ENCODE measurements around the gene AHI1. TPM values are rescaled to one million over a fixed set of nuclear protein-coding genes. Genes with fewer than 3 reads are reported as not detected.

Gene AHI1
- polyA plus RNA-seq, 1 donor (not counting 4 experiments of a cell fraction or from before 2014, with no cell fraction given) = 7.0 TPM

DNA sequence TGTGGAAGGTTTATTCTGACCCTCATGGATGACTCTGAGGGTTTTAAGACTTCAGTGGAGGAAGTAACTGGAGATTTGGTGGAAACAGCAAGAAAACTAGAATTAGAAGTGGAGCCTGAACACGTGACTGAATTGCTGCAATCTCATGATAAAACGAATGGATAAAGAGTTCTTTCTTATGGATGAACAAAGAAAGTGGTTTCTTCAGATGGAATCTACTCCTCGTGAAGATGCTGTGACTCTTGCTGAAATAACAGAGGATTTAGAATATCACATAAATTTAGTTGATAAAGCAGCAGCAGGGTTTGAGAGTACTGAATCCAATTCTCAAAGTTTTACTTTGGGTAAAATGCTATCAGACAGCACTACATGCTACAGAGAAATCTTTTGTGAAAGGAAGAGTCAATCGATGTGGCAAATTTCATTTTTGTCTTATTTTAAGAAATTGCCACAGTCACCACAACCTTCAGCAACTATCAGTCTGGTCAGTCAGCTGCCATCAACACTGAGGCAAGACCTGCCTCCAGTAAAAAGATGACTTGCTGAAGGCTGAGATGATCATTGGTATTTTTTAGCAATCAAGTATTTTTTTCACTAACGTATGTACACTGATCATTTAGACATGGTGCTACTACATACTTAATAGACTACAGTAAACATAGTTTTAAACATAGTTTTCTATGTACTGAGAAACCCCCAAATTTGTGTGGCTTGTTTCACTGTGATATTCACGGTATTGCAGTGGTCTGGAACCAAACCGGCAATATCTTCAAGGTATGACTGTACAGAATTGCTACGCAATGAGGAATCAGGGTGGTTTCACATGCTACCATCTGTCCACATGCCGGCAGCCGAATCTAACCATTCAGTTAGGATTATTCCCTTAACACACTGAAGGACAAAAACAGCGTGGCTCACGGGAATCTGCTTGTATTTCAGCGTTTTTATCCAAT lies 167.4 kb downstream of the AHI1 start:
- DNase-seq (ENCODE audit: low read depth, low spot score) (no peak), FAIRE-seq (no peak)
- dilution Hi-C loops (cut with MboI; ENCODE audit: extremely low pct_ligation_motif_present, low sequenced_read_pairs) = no loop called here

DNA sequence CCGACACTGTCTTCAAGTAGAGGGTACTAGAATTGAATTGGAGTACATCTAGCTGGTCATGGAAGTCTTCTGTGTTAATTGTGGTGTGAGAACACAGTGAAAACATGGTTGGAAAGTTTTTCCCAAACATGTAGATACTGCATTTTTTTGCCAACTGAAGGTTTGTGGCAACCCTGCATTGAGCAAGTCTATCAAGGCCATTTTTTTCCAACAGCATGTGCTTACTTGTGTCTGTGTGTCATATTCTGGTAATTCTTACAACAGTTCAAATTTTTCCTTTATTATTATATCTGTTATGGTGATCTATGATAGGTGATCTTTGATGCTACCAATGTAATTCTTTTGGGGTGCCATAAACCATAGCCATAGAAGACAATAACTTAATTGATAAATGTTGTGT lies 169.4 kb downstream of the AHI1 start:
- Histone ChIP-seq H3K27ac (ENCODE audit: control insufficient read depth, insufficient read depth, low read length) (no peak overlapping the region), H3K4me2 (ENCODE audit: control insufficient read depth, extremely low read depth, insufficient read depth, low read depth, low read length) (no peak overlapping the region), H3K4me1 (ENCODE audit: control insufficient read depth, extremely low read depth, insufficient read depth, low read length) (no peaks in the 10 kb centered on the region), H3K27me3 (ENCODE audit: control insufficient read depth, extremely low read depth, insufficient read depth, low read length) (no peaks in the 10 kb centered on the region), H3K9me1 (ENCODE audit: control insufficient read depth, extremely low read depth, insufficient read depth, low read length) (no peaks in the 10 kb centered on the region), H3K4me3 (ENCODE audit: control insufficient read depth in 2 of 3, extremely low read depth in 1 of 3, insufficient read depth in 2 of 3, low read depth in 1 of 3, low read length in 3 of 3) (no peak overlapping the region), H3K9ac (ENCODE audit: control insufficient read depth, extremely low read depth, insufficient read depth, low read length) (no peak overlapping the region), H2AFZ (ENCODE audit: control insufficient read depth, low read length) (no peak overlapping the region), H3K9me3 (ENCODE audit: control insufficient read depth, low read depth, low read length) (no peaks in the 10 kb centered on the region), H3K36me3 (ENCODE audit: control insufficient read depth in 2 of 2, extremely low read depth in 1 of 2, insufficient read depth in 2 of 2, low read length in 2 of 2) (no peaks in the 10 kb centered on the region), H4K20me1 (ENCODE audit: control insufficient read depth, extremely low read depth, insufficient read depth, low read length) (no peaks in the 10 kb centered on the region), H3K79me2 (ENCODE audit: control insufficient read depth, insufficient read depth, low read length) (no peaks in the 10 kb centered on the region)
- dilution Hi-C loops (cut with MboI; ENCODE audit: extremely low pct_ligation_motif_present, low sequenced_read_pairs) = no loop called here
- TF ChIP-seq, protein P1, sequence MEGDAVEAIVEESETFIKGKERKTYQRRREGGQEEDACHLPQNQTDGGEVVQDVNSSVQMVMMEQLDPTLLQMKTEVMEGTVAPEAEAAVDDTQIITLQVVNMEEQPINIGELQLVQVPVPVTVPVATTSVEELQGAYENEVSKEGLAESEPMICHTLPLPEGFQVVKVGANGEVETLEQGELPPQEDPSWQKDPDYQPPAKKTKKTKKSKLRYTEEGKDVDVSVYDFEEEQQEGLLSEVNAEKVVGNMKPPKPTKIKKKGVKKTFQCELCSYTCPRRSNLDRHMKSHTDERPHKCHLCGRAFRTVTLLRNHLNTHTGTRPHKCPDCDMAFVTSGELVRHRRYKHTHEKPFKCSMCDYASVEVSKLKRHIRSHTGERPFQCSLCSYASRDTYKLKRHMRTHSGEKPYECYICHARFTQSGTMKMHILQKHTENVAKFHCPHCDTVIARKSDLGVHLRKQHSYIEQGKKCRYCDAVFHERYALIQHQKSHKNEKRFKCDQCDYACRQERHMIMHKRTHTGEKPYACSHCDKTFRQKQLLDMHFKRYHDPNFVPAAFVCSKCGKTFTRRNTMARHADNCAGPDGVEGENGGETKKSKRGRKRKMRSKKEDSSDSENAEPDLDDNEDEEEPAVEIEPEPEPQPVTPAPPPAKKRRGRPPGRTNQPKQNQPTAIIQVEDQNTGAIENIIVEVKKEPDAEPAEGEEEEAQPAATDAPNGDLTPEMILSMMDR (optimal IDR thresholded peaks at IDR 0.05 in 1 of 3, IDR thresholded peaks at IDR 0.05 in 1 of 3, conservative IDR thresholded peaks at IDR 0.05 in 1 of 3; ENCODE audit: extremely low read depth in 1 of 3, insufficient read depth in 2 of 3, low read length in 3 of 3) = no peak
- no peak for TF ChIP-seq EZH2 (IDR thresholded peaks at IDR 0.05; ENCODE audit: low read length)
- no peak for FAIRE-seq
- no peak for DNase-seq (ENCODE audit: low read depth, low spot score)

More for the DNA sequence above, 167.4 kb downstream of the AHI1 start:
- TF ChIP-seq EZH2 (IDR thresholded peaks at IDR 0.05; ENCODE audit: low read length) = no peak
- TF ChIP-seq, protein P1 (optimal IDR thresholded peaks at IDR 0.05 in 1 of 3, IDR thresholded peaks at IDR 0.05 in 1 of 3, conservative IDR thresholded peaks at IDR 0.05 in 1 of 3; ENCODE audit: extremely low read depth in 1 of 3, insufficient read depth in 2 of 3, low read length in 3 of 3) = no peak
- H3K9me3 ChIP-seq (ENCODE audit: control insufficient read depth, low read depth, low read length) = no peaks in the 10 kb centered on the region
- no peaks in the 10 kb centered on the region for H4K20me1 ChIP-seq (ENCODE audit: control insufficient read depth, extremely low read depth, insufficient read depth, low read length)
- no peaks in the 10 kb centered on the region for H3K36me3 ChIP-seq (ENCODE audit: control insufficient read depth in 2 of 2, extremely low read depth in 1 of 2, insufficient read depth in 2 of 2, low read length in 2 of 2)
- H3K4me2 ChIP-seq (ENCODE audit: control insufficient read depth, extremely low read depth, insufficient read depth, low read depth, low read length) = no peak overlapping the region
- H3K4me1 ChIP-seq (ENCODE audit: control insufficient read depth, extremely low read depth, insufficient read depth, low read length) = no peaks in the 10 kb centered on the region
- no peak overlapping the region for H3K4me3 ChIP-seq (ENCODE audit: control insufficient read depth in 2 of 3, extremely low read depth in 1 of 3, insufficient read depth in 2 of 3, low read depth in 1 of 3, low read length in 3 of 3)
- no peak overlapping the region for H2AFZ ChIP-seq (ENCODE audit: control insufficient read depth, low read length)
- H3K27me3 ChIP-seq (ENCODE audit: control insufficient read depth, extremely low read depth, insufficient read depth, low read length) = no peaks in the 10 kb centered on the region
- no peak overlapping the region for H3K9ac ChIP-seq (ENCODE audit: control insufficient read depth, extremely low read depth, insufficient read depth, low read length)
- no peaks in the 10 kb centered on the region for H3K79me2 ChIP-seq (ENCODE audit: control insufficient read depth, insufficient read depth, low read length)
- no peak overlapping the region for H3K27ac ChIP-seq (ENCODE audit: control insufficient read depth, insufficient read depth, low read length)
- H3K9me1 ChIP-seq (ENCODE audit: control insufficient read depth, extremely low read depth, insufficient read depth, low read length) = no peaks in the 10 kb centered on the region

Data from keratinocyte (primary cell).